ENCODE data around the gene TMEM60. TPM values are rescaled to one million over a fixed set of nuclear protein-coding genes. Genes with fewer than 3 reads are reported as not detected.

Gene TMEM60
- total RNA-seq, 2 donors from 2014 or later: 18.3 to 20.3 TPM

DNA sequence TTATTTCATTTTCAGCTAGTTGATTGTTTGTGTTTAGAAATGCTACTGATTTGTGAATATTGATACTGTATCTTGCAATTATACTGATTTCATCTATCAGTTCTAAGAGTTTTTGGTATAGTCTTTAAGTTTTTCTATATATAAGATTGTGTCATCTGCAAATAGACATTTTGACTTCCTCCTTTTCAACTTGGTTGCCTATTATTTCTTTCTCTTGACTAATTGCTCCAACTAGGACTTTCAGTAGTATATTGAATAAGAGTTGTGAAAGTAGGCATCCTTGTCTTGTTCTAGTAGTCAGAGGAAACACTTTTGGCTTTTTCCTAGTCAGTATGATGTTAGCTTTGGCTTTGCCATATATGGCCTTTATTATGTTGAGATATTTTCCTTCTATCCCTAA, 20.8 kb upstream of the TMEM60 start:
- intact Hi-C loops (cut with DNase I, micrococcal nuclease): no loop called here
- ATAC-seq (no peak), DNase-seq (no peak)

DNA sequence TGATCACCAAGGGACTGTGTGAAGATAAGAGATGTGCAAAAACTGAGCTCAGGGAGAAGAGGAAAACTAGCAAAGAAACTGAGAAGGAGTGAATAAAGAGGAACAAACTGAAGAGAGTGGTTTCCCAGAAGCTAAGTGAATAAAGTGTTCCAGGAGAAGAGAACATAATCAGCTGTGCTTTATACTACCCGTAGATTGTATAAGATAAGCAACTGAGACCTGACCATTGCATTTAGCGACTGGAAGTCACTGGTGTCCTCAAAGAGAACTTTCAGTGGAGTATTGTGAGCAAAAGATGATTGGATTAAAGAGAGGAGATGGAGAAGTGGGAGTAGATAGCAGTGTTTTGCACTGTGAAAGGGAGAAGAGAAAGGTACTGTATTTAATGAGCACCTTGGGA, 14.9 kb upstream of the TMEM60 start:
- ATAC-seq: no peak
- DNase-seq: no peak
- intact Hi-C loops (cut with DNase I, micrococcal nuclease): no loop called here

DNA sequence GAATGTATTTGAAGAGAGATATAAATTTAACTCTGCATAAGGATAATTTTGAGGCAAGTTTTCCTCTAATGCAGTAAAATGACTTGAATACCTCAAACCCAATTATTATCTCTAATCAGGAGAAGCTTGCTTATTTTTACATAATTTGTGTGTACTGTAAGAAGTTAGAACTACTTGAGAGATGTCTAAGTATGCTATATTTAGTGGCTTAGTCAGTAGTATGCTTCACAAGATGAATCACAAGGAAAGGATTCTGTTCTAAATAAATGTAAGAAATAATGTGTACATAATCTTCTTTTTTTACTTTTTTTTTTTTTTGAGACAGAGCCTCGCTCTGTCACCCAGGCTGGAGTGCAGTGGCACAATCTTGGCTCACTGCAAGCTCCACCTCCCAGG, 14.1 kb upstream of the TMEM60 start:
- intact Hi-C loops (cut with DNase I, micrococcal nuclease): no loop called here
- no peak for DNase-seq
- ATAC-seq: no peak

DNA sequence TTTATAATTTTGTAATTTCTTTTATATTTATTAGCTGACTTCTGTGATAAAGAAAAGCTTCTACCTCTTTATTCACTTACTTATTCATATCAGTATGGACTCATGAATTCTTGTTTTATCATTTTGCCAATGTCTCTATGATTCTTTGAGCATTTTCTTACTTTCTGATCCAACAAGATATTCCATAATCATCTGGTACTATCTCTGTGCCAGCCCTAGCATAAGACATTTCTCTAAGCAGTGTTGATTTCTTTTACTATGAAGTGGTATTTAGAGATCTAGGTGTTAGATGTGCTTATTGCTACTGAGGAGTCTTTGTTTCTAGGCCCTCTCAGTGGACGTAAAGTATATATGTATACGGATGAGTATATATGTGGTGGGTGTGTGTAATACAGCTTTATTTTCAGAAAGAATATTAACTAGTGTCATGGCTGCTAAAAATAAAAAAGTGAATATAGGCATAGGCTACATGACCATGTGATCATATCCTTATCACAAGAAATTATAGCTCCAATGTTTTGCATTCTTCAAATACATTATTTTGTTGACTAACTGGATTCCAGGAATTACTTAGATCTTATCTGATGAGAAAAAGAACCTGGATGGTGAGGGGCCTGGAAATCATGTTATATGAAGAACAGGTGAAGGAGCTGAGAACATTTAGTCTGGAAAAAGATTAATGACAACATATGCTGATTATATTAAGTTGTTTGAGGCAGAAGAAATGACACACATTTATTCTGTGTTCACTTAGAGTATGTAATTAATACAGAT, 13.5 kb upstream of the TMEM60 start:
- ATAC-seq: no peak
- DNase-seq: no peak
- intact Hi-C loops (cut with DNase I, micrococcal nuclease): no loop called here

DNA sequence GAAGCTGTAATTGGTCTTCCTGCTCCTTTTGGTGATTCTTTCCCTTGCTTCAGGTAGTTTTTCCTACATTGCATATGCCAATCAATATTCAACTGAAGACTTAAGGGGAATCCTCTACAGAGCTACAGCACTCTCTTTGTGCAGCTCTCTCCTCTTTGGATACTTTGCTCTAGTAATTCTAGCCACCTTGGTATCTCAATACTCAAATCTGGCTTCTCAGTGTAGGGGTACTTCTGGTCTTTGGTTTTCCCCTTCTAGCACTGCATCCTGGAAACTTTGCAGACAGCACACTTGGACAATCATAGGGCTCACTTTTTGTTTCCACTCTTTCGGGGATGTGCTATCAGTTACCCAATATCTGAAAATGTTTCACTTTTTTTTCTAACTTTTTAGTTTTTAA, 10.3 kb upstream of the TMEM60 start:
- ATAC-seq: no peak
- DNase-seq: no peak
- intact Hi-C loops (cut with DNase I, micrococcal nuclease): no loop called here

DNA sequence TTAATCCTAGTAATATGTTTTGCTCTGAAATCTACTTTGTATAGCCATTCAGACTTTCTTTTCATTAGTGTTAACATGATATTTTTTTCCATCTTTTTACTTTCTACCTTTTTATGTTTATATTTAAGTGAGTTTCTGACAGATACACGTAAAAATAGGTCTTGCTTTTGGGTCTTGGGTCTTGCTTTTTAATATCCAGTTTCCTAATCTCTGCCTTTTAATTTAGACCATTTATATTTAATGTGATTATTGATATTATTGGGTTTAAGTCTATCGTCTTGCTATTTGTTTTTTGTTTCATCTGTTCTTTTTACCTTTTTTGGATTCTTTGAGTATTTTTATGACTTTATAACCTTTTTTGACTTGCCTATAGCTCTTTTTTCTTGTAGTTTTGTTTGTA, 8.2 kb upstream of the TMEM60 start:
- no peak for DNase-seq
- intact Hi-C loops (cut with DNase I, micrococcal nuclease): no loop called here
- ATAC-seq: no peak

DNA sequence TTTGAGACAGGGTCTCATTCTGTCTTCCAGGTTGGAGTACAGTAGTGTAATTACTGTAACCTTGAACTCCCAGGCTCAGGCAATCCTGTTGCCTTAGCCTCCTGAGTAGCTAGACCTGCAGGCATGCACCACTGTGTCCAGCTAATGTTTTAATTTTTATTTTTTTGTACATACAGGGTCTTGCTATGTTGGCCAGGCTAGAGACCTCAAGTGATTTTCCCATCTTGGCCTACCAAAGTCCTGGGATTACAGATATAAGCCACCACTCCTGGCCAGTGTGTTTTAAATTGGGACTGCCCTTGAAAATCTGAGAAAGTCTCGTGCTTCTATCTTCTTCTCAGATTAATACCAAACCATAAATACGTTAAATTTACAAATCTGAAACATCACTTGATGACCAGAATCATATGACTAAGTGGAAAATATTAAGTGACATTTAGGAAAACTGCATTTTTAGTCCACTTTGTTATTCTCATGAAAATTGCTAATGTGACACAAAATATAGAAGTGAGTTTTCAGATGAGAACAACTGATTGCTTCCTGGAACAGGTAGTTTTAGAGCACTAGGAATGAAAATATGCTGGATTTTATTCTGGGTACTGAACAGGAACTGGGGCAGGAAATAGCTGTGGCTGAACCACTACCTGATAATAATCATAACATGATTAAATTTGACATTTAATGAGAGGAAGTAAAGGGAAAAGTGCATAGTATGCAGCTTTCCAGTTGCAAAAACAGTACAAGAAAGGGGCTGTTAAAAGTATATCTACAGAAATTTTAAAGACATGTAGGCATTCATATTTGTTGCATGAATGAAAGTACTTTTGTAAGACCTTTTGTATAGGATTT, 4.5 kb upstream of the TMEM60 start:
- intact Hi-C loops (cut with DNase I, micrococcal nuclease): no loop called here
- DNase-seq (no peak), ATAC-seq (no peak)

DNA sequence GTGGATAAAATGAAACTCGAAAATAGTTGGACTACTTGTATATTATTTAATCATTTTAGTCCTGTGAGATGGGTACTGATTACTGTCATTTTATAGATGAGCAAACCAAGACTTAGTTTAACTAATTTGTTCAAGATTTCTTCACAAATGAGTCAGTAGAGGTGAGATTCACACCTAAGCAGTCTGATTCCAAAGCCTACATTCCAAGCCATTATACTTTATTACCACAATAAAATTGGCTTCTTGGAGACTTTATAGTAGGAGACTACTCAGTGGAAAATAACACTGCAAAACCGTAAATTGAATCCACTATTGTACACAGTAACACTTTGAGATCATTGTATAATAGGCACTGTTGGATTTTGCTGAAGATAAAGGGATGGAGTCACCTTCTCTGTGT, 2.5 kb upstream of the TMEM60 start:
- no peak for DNase-seq
- intact Hi-C loops (cut with DNase I, micrococcal nuclease): no loop called here
- ATAC-seq: peak; percentile 21

DNA sequence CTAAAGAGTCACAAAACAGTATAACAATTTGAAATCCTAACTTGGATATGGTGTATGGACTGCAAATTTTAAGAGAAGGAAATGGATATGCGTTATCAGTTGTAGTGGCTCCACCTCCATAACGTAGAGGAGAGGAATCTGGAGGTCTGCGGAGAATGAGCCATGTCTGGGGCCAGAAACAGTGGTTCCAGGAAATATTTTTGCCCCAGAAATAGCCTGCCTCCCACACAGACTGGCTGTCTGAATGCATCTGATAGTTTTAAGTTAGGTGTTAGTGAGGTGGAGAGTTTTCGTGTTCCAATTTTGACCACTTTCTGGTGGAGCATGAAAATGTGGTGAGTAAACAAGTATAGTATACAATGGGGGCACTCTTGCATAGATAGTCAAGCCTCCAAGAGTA, 1.9 kb upstream of the TMEM60 start:
- DNase-seq (no peak), ATAC-seq (no peak)
- intact Hi-C loops (cut with DNase I, micrococcal nuclease): no loop called here

DNA sequence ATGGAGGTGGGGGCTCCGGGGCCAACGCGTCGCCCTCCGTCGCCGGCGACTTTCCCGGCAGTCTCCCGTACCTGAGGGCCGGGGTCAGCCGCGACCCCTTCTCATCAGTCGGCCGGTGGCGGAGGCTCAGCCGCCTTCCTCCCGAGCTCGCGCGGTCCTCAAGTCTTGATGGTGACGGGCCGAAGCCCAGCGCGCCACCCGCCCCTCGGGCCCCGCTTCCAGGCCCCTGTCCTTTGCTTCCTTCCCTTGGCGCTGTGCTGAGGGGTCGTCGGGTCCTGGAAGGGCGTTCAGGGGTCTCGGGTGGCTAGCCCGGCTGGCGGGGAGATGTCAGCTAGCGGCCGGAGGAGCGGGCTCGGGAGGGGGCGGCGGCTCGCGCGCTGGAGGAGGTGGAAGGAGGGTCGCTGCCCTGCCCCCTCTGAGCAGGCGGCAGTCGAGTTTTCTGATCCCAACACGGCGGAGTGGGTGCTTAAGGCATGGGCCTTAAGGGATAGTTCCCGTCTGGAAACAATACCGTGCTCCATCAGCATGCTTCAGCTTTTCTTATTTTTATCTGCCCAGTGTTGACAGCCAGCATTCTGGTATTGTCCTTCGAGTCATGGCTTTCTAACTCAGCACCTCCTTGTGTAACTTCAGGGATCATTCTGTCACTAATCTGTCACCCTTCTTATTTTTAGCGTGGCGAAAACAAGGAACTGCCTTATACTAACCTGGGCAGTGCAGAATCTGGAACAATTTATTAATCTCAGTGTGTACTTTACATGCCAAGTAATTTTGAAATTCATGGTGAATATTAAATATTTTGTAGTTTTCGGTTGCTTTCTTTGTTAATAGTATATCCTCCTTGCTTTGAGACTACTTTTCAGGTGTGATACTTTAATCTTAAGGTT, 1.1 kb upstream of the TMEM60 start:
- peak; percentile 52 to 60 for DNase-seq
- intact Hi-C loops (cut with DNase I, micrococcal nuclease): loop anchor here in 1 of 2 donors (5.0 kb wide), 1 partner anchor 132 kb away; no protein-coding TSS in a partner anchor

DNA sequence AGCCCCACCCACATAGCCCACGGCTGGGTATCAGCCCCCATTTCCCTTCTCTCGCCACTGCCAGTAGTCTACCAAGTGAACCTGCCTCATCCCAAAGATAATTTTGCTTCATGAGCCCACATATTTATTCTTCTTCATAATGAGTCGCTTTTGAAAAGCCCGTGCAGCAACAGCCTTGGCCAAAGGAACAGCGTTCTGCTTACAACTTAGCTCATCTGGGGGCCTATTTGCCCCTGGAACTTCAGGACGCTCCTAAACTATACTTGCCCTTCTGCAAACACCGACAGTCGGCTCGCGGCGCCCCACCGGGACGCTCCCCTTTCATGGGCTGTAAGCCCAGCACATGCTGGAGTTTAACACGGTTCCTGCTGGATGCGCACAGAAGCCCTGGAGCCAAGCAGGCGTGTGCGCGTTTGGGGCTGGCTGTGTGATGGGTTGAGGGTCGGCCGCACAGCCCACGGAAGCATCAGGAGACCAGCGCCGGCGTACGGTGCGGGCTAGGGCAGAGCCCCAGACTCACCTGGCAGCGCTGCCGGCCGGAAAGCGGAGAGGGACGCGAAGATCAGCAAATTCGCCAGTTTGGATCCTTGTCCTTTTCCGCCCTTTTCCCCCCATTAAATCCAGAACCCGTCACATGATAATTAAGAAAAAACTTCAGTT, 370 bp downstream of the TMEM60 start:
- peak in 1 of 2 donors; percentile 63 for DNase-seq
- intact Hi-C loops (cut with DNase I, micrococcal nuclease): loop anchor here in 1 of 2 donors (5.0 kb wide), 1 partner anchor 131 kb away; no protein-coding TSS in a partner anchor

More for the DNA sequence above, 1.1 kb upstream of the TMEM60 start:
- ATAC-seq: peak; percentile 5

DNA sequence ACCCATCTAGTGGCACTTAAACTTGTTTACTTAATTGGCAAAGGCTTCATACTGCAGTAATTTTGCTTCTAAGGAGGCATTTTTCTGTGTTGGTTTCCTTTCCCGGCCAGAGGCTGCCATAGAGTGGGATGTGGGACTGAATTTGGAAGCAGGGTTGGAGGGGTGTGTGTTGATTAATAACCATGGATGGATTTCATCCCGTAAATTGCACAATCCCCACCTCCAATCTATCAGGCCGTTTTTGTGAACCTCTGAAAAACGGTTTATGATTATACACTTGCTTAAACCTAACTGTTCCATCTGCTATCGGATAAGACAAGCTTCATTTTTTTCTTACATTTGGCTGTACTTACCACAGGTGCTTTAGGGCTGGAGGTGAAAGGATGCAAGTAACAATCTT, 1.3 kb downstream of the TMEM60 start:
- DNase-seq (no peak), ATAC-seq (no peak)
- intact Hi-C loops (cut with DNase I, micrococcal nuclease): loop anchor here in 1 of 2 donors (5.0 kb wide), 1 partner anchor 130 kb away; no protein-coding TSS in a partner anchor

More for the DNA sequence above, 370 bp downstream of the TMEM60 start:
- peak; percentile 16 for ATAC-seq

DNA sequence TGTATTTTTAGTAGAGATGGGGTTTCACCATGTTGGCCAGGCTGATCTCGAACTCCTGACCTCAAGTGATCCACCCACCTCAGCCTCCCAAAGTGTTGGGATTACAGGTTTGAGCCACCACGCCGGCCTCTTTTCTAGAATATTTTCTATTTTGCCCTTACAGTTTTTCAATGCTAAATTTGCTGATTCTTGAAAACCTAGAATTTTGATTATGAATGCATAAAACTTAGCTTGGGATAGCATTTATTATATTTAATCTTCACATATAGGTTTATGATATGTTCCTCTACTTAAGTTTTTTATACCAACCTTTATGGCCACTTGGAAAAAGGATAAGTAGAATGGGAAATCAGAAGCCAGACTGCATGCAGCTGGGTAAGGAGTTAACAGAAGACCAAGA, 2.1 kb downstream of the TMEM60 start:
- intact Hi-C loops (cut with DNase I, micrococcal nuclease): loop anchor here in 1 of 2 donors (5.0 kb wide), 1 partner anchor 129 kb away; no protein-coding TSS in a partner anchor
- ATAC-seq: no peak
- no peak for DNase-seq

DNA sequence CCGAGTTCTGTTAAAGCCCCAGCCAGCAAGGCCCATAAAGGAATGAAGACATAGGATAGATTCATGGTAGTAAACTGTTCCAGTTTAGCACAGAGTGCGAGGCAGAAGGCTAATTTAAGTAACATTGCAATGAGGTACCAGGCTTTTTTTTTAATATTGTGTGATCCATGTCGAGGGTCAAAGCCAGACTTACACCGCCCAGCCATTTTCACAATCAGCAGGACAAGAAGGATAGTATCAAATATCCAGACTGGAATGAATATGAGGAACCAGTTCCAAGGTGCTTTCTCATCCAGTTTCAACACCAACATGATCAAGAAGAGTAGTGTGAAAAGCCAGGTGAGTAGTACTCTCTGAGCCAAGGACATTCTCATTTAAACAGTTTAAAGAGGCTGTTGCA, 4.2 kb downstream of the TMEM60 start:
- ATAC-seq (no peak), DNase-seq (no peak)
- intact Hi-C loops (cut with DNase I, micrococcal nuclease): no loop called here

DNA sequence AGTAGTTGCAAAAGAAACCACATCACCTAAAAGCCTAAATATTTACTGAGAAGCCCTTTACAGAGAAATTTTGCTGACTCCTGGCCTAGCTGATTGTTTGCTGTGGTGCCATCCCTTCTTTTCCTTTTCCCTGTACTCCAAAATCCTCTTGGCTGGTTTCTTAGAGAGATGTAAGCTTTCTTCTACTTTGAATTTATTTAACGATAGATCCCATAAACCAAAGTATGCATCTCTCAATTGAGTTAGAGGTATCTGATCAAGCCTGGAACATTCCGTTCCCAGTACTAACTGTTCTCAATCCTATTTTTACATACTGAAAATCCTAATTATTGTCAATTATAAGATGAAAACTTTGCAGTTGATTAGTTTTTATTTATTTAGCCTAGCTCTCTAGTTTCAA, 6.3 kb downstream of the TMEM60 start:
- intact Hi-C loops (cut with DNase I, micrococcal nuclease): no loop called here
- no peak for DNase-seq
- no peak for ATAC-seq

DNA sequence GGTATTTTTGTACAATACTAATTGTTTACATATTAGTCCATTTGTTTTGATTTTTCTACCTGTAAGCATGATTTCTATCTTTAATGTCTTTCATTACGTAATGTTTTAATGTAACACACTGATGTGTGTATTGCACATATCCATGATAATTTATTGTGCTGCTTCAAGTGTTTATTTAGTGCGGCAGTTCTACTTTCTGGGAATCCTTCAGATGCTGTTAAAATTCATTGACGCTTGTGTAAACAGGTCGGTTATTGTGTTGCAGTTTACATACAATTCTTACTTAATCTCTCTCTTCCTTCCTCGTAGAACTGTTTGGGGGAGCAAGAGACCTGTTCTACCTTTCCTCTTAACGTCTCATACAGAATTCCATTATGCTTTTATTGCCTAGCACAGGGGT, 6.9 kb downstream of the TMEM60 start:
- ATAC-seq: peak; percentile 79

DNA sequence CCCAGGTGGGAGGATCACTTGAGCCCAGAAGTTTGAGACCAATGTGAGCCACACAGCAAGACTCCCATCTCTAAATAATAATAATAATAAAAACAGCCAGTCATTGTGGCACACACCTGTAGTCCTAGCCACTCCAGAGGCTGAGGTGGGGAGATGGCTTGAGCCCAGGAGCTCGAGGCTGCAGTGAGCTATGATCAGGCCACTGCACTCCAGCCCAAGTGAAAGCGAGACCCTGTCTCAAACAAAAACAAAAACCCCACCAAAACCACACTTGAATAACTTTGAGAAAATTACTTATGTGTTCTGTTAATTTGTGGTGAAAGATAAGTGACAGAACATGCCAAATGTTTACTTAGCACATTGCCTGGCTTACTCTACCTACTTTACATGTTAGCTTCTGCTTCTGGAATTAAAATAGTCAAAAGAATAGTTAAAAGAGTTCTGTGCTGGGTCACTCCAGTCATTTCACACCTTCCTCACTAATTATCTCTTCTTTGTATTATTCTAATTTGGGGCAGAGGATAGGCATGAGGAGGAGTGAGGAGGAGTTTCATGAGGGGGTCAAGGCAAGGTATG, 9.8 kb downstream of the TMEM60 start:
- ATAC-seq (no peak), DNase-seq (no peak)
- intact Hi-C loops (cut with DNase I, micrococcal nuclease): no loop called here

More for the DNA sequence above, 6.9 kb downstream of the TMEM60 start:
- intact Hi-C loops (cut with DNase I, micrococcal nuclease): no loop called here
- DNase-seq: no peak

DNA sequence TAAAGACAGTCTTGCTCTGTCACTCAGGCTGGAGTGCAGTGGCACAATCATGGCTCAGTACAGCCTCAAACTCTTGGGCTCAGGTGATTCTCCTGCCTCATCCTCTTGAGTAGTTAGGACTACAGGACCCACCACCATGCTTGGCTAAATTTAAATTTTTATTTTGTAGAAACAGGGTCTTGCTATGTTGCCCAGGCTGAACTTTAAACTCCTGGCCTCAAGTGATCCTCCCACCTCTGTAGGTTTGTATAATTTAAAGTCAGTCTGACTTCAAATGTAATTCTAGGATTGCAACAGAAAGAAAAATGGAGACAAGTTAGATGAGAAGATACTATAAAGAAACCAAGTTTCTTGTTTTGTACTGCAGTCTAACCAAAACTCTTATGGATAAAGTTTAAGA, 11.5 kb downstream of the TMEM60 start:
- intact Hi-C loops (cut with DNase I, micrococcal nuclease): no loop called here
- no peak for DNase-seq
- ATAC-seq: no peak

Data from left colon (tissue), 2 donors.